CD4-positive, alpha-beta T cell treated with Interleukin-2 at 100 ng/mL for 4 hours (primary cell): ENCODE data around the gene ATPAF2.

ENCODE experiments used
- DNase-seq: peaks from one replicate; pipeline ENCODE4 v3.0.0-alpha.2; 2020; ENCODE audit warnings: low spot score

The ATPAF2 gene

DNA sequence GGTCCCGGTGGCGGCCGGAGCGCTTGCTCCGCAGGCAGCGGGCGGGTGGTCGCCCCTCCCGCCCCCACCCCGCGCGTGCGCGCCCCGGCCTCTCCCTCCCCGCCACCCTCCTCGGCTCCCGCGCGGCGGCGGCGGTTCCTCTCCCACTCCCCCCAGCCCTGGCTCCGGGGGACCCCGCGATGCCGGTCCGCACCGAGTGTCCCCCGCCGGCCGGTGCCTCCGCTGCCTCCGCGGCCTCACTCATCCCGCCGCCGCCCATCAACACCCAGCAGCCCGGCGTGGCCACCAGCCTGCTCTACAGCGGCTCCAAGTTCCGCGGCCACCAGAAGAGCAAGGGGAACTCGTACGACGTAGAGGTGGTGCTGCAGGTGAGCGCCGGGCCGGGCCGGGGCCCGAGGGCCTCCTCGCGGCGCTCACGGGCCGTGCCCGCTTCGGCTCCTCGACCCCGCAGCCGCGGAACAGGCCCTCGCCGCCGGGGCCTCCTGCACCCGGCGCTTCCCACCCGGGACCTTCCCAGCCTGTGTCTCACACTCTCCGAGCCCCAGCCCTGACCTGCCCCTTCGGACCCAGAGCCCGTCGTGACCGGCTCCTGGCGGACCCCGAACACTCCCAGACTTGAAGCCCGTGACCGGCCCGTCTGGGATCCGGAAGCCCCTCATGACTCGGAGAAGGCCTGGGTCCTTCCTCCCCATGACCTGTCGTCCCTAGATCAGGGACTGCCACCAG is 730 bp upstream of the ATPAF2 start:
- DNase-seq = peak; percentile 36

- DNase-seq = peak; percentile 44
Measured at GRCh38 chr17:18038149-18038850, 668 bp downstream of the ATPAF2 start.

DNA sequence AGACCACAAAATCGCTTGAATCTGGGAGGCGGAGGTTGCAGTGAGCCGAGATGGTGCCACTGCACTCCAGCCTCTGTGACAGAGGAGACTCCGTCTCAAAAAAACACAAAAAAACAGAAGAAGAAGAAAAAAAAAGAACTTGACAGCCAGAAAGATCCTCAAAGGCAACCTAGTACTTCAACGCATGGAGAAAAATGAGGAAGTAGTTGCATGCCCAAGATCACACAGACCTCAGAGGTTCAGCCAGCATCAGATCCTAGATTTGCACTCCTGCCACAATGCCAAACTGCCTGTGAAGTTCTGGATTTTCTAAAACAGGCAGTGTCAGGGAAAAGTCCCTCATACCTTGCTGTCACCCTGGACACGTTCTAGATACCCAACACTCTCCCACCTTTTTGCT is 1.5 kb downstream of the ATPAF2 start:
- no peak for DNase-seq

GRCh38 chr17:18035704-18036103 is 3.3 kb downstream of the ATPAF2 start:
- no peak for DNase-seq

- peak; percentile 84 for DNase-seq
Measured at GRCh38 chr17:18033442-18034099, 5.4 kb downstream of the ATPAF2 start.

GRCh38 chr17:18031955-18032354 is 7.0 kb downstream of the ATPAF2 start:
- DNase-seq = no peak

- no peak for DNase-seq
Measured at GRCh38 chr17:18028952-18029540, 9.9 kb downstream of the ATPAF2 start.

- no peak for DNase-seq
Measured at GRCh38 chr17:18028114-18028951, 10.6 kb downstream of the ATPAF2 start.

DNA sequence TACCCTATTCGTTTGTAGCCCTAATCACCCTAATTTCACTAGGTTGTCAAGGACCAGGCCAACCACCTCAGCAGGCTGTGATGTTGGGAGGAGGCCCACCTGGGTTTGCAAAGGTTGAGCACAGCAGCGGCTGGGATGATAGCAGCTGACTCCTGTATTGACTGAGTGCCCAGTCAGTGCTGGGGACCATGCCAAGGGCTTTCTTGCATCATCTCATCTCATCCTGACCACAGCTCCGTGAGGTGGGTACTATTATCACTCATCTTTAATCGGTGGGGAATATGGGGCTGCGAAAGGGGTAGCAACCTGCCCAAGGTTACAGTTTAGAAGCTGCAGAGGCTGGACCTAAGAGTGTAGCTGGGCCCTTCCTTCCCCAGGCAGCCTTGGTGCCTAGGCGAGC is 11.7 kb downstream of the ATPAF2 start:
- DNase-seq = no peak

DNA sequence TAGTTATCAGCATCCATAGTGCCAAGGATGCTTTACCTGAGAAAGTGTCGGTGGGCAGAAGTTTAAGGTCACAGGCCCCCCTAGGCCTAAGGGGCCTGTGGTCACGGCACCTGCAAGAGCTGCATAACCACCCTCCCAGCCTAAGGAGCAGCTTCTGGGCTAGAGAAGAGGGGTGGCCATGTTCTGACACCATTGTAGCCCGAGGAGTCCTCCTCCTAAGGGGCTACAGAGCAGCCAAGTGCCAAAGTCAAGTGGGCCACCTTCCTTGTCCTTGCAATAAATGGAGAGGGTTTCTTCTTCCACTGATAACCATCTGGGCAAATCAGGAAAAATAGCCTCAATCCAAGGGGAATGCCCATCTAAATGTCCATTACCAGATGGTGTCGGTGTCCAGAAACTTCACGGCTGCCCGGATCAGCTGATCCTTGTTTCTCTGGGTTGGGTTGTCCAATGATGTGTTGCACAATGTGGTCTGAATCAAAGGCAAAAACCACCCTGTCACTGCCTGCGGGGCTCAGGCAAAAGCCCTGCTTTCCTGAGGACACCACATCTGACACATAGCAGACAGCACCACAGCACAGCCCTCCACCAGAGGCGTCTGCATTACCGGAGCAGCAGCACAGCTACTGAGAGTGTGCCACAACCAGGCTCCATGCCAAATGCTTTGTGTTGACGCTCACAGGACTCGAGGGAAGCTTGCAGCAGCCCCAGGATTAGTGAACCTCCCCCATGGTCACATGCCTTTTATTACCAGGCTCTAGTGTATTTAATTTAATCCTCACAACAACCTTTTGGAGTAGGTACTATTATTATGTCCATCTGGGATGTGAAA is 12.8 kb downstream of the ATPAF2 start:
- DNase-seq = peak; percentile 25

- DNase-seq = peak; percentile 41
Measured at GRCh38 chr17:18025241-18025944, 13.6 kb downstream of the ATPAF2 start.

DNA sequence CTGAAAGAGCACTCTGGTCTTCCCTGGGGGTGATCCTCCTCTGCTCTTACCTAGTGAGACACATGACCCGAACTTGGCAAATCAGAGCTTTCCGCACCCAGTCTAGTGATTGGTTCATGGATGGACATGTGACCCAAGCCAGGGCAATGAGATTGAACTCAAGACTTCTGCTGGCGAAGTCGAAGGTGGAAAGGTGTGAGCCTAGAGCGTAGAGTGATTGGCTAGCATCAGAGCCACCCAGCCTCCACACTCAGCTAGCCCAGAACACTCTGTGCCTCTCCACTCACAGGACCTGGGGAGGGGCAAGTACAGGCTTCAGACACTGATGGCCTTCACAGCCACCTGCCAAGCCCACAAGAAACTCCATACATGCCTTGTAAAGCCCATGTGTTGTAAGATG is 17.6 kb downstream of the ATPAF2 start:
- no peak for DNase-seq

GRCh38 chr17:18020971-18021370 is 18.0 kb downstream of the ATPAF2 start:
- no peak for DNase-seq

- DNase-seq = no peak
Measured at GRCh38 chr17:18019838-18020154, 19.2 kb downstream of the ATPAF2 start.

- DNase-seq = no peak
Measured at GRCh38 chr17:18018411-18018921, 20.5 kb downstream of the ATPAF2 start.

GRCh38 chr17:18017958-18018357 is 21.0 kb downstream of the ATPAF2 start:
- DNase-seq = no peak

DNA sequence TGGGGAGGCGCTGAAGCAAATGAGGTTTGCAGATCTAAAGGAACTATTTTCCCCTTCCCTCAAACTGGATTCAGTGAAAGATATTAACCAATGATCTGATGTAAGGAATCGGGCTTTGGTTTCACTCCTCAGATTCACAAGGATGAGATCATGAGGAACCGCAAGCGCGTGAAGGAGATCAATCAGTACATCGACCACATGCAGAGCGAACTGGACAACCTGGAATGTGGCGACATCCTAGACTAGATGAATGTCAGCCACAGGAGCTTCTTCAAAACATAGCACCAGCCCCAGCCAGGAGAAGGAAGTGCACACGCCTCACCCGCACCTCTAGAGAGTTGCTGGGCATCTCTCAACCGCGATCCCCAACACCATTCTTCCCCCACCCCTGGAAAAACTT is 22.5 kb downstream of the ATPAF2 start:
- DNase-seq = no peak

GRCh38 chr17:18015593-18015992 is 23.4 kb downstream of the ATPAF2 start:
- no peak for DNase-seq

- no peak for DNase-seq
Measured at GRCh38 chr17:18014006-18014405, 25.0 kb downstream of the ATPAF2 start.

DNA sequence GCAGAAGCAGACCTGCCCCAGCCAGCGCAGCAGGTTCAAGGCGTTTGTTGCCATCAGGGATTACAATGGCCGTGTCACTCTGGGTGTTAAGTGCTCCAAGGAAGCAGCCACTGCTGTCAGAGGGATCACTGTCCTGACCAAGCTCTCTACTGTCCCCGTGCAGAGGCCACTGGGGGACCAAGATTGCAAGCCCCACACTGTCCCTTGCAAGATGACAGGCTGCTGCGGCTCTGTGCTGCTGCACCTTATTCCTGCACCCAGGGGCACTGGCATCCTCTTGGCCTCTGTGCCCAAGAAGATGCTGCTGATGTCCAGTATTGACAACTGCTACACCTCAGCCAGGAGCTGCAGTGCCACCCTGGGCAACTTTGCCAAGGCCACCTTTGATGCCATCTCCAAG is 27.7 kb downstream of the ATPAF2 start:
- DNase-seq = no peak
